Natural killer cell (primary cell): ENCODE measurements around the gene EQTN. TPM values are rescaled to one million over a fixed set of nuclear protein-coding genes. Genes with fewer than 3 reads are reported as not detected.

ENCODE experiments used
- ATAC-seq, 3 donors: fragments of 150-1000 bp in 2 of 3; fragments of 200-7000 bp in 1 of 3; cut with Tn5 transposase; 1 replicate in 1 of 3; 2 replicates in 2 of 3; pipeline ENCODE4 v1.10.0; 2021; ENCODE audit warnings: mild to moderate bottlenecking in 2 of 3, moderate library complexity in 2 of 3
- DNase-seq, 2 donors: peaks; one replicate each; pipeline versions ENCODE4 v3.0.0 to v3.0.0-alpha.2; 2013 to 2021; ENCODE audit warnings: mixed read lengths in 1 of 2
- H3K27ac ChIP-seq: one replicate; pipeline ENCODE4 v1.5.1; 2013; ENCODE audit warnings: mild to moderate bottlenecking, low read length
- H3K27me3 ChIP-seq: one replicate; pipeline ENCODE4 v1.6.1; 2013; ENCODE audit warnings: low read length; ENCODE audit not compliant: control insufficient read depth, insufficient read depth
- H3K36me3 ChIP-seq: one replicate; pipeline ENCODE4 v1.6.1; 2013; ENCODE audit warnings: low read length; ENCODE audit not compliant: control insufficient read depth, insufficient read depth
- H3K4me1 ChIP-seq: one replicate; pipeline ENCODE4 v1.6.1; 2013; ENCODE audit warnings: low read length; ENCODE audit not compliant: control insufficient read depth, insufficient read depth
- H3K4me3 ChIP-seq: one replicate; pipeline ENCODE4 v1.5.1; 2013; ENCODE audit warnings: low read length
- H3K9me3 ChIP-seq: one replicate; pipeline ENCODE4 v1.6.1; 2013; ENCODE audit warnings: low read length; ENCODE audit not compliant: control insufficient read depth, insufficient read depth
- H3K27ac Mint-ChIP-seq, 2 donors: one replicate each; pipeline ENCODE4 v1.8.0; 2022; ENCODE audit warnings: mild to moderate bottlenecking in 2 of 2, mixed read lengths in 2 of 2, moderate library complexity in 1 of 2
- H3K27me3 Mint-ChIP-seq, 2 donors: one replicate each; pipeline ENCODE4 v1.8.0; 2022; ENCODE audit warnings: low read depth in 2 of 2, mixed read lengths in 2 of 2
- H3K36me3 Mint-ChIP-seq: one replicate; pipeline ENCODE4 v1.8.0; 2022; ENCODE audit warnings: mixed read lengths
- H3K4me1 Mint-ChIP-seq, 2 donors: one replicate each; pipeline ENCODE4 v1.8.0; 2022; ENCODE audit warnings: mixed read lengths in 2 of 2
- H3K4me3 Mint-ChIP-seq: one replicate; pipeline ENCODE4 v1.8.0; 2022; ENCODE audit warnings: mild to moderate bottlenecking, moderate library complexity, mixed read lengths
- H3K9me3 Mint-ChIP-seq, 2 donors: one replicate each; pipeline ENCODE4 v1.8.0; 2022; ENCODE audit warnings: mixed read lengths in 2 of 2
- WGBS: methylation state at CpG from one replicate; pipeline ENCODE4 v1.1.7; 2013; ENCODE audit warnings: missing lambda C conversion rate; ENCODE audit not compliant: insufficient coverage; 5-methylcytosine and 5-hydroxymethylcytosine counted together
- intact Hi-C: fragments of 100-400 bp; cut with micrococcal nuclease; formaldehyde crosslinking; loops from one replicate; pipeline ENCODE4 v1.14.2; 2022
- total RNA-seq, 4 donors: library from RNA; stranded (reverse); fragments of 120-200 nt in 1 of 4; gene quantifications; one replicate each; pipeline versions ENCODE4 v1.2.3 to v1.2.4, GENCODE V29; 2013 to 2022
- TF ChIP-seq, protein P1 (sequence below): fragments of 200-600 bp; IDR thresholded peaks from one replicate; pipeline ENCODE4 v1.8.0; 2022; ENCODE audit warnings: antibody characterized with exemption

EQTN gene
- total RNA-seq, 3 donors from 2014 or later (not counting 1 experiment from before 2014, with no cell fraction given): not detected

DNA sequence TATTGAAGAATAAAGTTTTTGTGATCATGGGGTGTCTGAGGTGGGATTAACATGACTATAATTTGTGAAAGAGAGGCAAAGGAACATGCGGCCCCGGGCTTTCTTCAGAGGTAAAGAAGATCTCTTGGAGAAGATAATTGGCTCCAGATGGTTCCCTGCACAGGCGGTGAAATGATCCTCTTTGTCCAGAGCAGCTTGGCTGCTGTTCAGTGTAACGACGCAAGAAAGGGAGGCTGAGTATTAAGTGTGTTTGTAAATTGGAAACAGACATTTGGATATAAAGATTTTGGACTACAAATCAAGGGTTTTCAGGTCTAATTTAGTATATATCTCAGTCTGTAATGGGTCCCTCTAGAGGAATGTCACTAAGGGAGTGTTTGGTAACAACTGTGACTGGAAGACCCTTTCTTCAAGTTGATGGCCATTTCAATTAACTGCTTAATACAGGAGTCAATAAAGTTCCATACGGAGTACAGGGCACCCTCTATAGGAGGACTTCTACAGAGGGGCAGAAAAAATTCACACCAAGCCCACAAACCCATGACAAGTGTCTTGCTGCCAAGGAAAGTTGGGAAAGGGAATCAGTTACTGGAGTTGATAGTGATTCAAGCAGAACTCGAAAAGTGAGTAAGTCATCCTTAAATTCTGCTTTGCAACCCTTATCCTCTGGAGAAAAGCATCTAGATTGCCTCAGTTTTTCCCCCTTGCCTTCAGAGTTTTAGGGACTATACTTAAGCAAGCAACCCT is 4.1 kb downstream of the EQTN start:
- 92% methylated on average over 6 of the region's 7 CpGs for WGBS
- Mint-ChIP-seq H3K36me3 (no peaks in the 10 kb centered on the region), H3K9me3 (no peaks in the 10 kb centered on the region), H3K27ac (no peak overlapping the region), H3K4me3 (no peak overlapping the region), H3K4me1 (no peaks in the 10 kb centered on the region), H3K27me3 (no peaks in the 10 kb centered on the region)
- intact Hi-C loops: no loop called here
- TF ChIP-seq, protein P1, sequence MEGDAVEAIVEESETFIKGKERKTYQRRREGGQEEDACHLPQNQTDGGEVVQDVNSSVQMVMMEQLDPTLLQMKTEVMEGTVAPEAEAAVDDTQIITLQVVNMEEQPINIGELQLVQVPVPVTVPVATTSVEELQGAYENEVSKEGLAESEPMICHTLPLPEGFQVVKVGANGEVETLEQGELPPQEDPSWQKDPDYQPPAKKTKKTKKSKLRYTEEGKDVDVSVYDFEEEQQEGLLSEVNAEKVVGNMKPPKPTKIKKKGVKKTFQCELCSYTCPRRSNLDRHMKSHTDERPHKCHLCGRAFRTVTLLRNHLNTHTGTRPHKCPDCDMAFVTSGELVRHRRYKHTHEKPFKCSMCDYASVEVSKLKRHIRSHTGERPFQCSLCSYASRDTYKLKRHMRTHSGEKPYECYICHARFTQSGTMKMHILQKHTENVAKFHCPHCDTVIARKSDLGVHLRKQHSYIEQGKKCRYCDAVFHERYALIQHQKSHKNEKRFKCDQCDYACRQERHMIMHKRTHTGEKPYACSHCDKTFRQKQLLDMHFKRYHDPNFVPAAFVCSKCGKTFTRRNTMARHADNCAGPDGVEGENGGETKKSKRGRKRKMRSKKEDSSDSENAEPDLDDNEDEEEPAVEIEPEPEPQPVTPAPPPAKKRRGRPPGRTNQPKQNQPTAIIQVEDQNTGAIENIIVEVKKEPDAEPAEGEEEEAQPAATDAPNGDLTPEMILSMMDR: no peak
- no peak for ATAC-seq
- no peaks in the 10 kb centered on the region for H3K27me3 ChIP-seq
- H3K36me3 ChIP-seq: no peaks in the 10 kb centered on the region
- H3K4me1 ChIP-seq: no peaks in the 10 kb centered on the region
- H3K4me3 ChIP-seq: no peak overlapping the region
- H3K9me3 ChIP-seq: no peaks in the 10 kb centered on the region
- H3K27ac ChIP-seq: no peak overlapping the region
- no peak for DNase-seq

DNA sequence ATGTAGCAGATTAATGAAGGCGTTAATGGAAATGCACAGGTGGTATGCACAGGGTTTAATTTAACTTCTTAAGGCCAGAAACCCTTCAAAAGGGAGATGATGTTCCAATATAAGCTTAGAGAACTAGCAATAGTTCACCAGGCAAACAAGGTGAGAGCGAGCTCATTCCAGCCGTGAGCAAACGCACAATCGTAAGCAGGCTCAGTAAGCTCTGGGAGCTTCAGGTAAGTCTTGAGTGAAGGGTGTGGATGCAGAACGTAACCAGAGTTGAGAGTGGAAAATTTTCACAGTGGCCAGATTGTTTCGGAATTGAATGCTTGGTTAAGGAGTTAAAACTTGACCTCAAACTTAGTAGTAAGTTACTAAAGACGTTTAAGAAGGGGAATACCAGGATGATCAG is 5.7 kb downstream of the EQTN start:
- H3K27ac Mint-ChIP-seq: no peak overlapping the region
- TF ChIP-seq, protein P1: no peak
- intact Hi-C loops: no loop called here
- WGBS: 90% methylated on average over 7 of the region's 8 CpGs
- H3K36me3 Mint-ChIP-seq: no peaks in the 10 kb centered on the region
- no peak overlapping the region for H3K4me3 Mint-ChIP-seq
- DNase-seq (no peak), ATAC-seq (no peak)
- H3K4me1 Mint-ChIP-seq: no peaks in the 10 kb centered on the region
- no peaks in the 10 kb centered on the region for H3K9me3 ChIP-seq
- H3K36me3 ChIP-seq: no peaks in the 10 kb centered on the region
- no peaks in the 10 kb centered on the region for H3K4me1 ChIP-seq
- no peak overlapping the region for H3K4me3 ChIP-seq
- H3K27ac ChIP-seq: no peak overlapping the region
- no peaks in the 10 kb centered on the region for H3K27me3 Mint-ChIP-seq
- H3K27me3 ChIP-seq: no peaks in the 10 kb centered on the region
- no peaks in the 10 kb centered on the region for H3K9me3 Mint-ChIP-seq

DNA sequence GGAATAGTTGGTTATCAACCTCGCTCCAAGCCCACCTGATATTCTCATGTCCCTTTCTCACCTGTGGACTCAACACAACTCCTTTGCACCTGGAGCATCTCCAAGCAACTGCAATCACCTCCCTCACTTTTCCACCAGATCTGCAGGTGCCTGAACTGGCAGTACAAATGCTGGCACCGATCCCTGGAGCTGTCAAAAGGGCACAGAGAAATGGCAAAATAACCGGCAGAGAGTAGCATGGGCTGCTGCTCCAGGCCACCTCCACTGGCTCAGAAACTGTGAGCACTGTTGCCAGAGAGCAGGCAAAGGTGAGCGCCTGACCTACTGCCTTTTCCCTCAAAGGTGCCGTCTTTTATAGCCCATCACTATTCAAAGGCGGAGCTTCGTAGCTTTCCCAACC is 14.7 kb downstream of the EQTN start:
- no peak overlapping the region for H3K4me3 ChIP-seq
- H3K27me3 Mint-ChIP-seq: no peaks in the 10 kb centered on the region
- no peak overlapping the region for H3K27ac Mint-ChIP-seq
- 94% methylated on average over 7 of the region's 7 CpGs for WGBS
- no peaks in the 10 kb centered on the region for H3K36me3 ChIP-seq
- H3K27ac ChIP-seq: no peak overlapping the region
- H3K9me3 Mint-ChIP-seq: no peaks in the 10 kb centered on the region
- no peaks in the 10 kb centered on the region for H3K4me1 ChIP-seq
- TF ChIP-seq, protein P1: no peak
- H3K9me3 ChIP-seq: no peaks in the 10 kb centered on the region
- H3K36me3 Mint-ChIP-seq: no peaks in the 10 kb centered on the region
- no peak overlapping the region for H3K4me3 Mint-ChIP-seq
- no peaks in the 10 kb centered on the region for H3K27me3 ChIP-seq
- ATAC-seq (no peak), DNase-seq (no peak)
- intact Hi-C loops: no loop called here
- H3K4me1 Mint-ChIP-seq: no peaks in the 10 kb centered on the region

DNA sequence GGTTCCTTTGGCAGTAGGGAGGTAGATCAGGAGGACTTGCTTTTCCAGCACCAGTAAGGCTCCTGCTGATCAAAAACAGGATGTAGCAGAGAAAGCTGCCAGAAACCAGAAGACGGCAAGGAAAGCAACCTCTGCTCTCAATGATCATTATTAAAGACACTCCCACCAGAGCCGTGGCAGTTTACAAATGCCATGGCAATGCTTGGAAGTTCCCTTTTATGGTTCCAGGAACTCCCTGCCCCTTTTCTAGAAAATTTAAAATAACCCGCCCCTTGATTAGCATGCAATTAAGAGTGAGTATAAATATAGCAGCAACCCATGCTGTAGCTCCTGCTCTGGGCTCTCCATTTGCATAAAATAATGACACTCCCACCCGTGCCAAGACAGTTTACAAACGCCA is 16.1 kb downstream of the EQTN start:
- H3K4me3 ChIP-seq: no peak overlapping the region
- DNase-seq: no peak
- Mint-ChIP-seq H3K27ac (no peak overlapping the region), H3K9me3 (no peaks in the 10 kb centered on the region), H3K4me1 (no peaks in the 10 kb centered on the region), H3K4me3 (no peak overlapping the region), H3K27me3 (no peaks in the 10 kb centered on the region), H3K36me3 (no peaks in the 10 kb centered on the region)
- intact Hi-C loops: no loop called here
- H3K4me1 ChIP-seq: no peaks in the 10 kb centered on the region
- ATAC-seq: no peak
- WGBS: 18% methylated on average over 4 of the region's 5 CpGs
- TF ChIP-seq, protein P1: no peak
- no peaks in the 10 kb centered on the region for H3K36me3 ChIP-seq
- H3K27ac ChIP-seq: no peak overlapping the region
- no peaks in the 10 kb centered on the region for H3K9me3 ChIP-seq
- H3K27me3 ChIP-seq: no peaks in the 10 kb centered on the region
